Endothelial cell (in vitro differentiated cells): ENCODE data around the gene P2RX4. TPM values are rescaled to one million over a fixed set of nuclear protein-coding genes. Genes with fewer than 3 reads are reported as not detected.
"Not testable (repeated sequence)": the region's sequence is repeated elsewhere in the genome, so short reads cannot be mapped to it uniquely, and the experiment has no call there.

Experiments used
- DNase-seq: peaks from one replicate; pipeline ENCODE4 v3.0.0; 2021; ENCODE audit warnings: low spot score
- H3K27ac Mint-ChIP-seq: one replicate; pipeline ENCODE4 v1.8.0; 2021; ENCODE audit warnings: mixed read lengths, inconsistent platforms; ENCODE audit not compliant: unreplicated experiment
- H3K27me3 Mint-ChIP-seq: one replicate; pipeline ENCODE4 v1.8.0; 2021; ENCODE audit warnings: mild to moderate bottlenecking, moderate library complexity, mixed read lengths, inconsistent platforms; ENCODE audit not compliant: unreplicated experiment
- H3K36me3 Mint-ChIP-seq: one replicate; pipeline ENCODE4 v1.8.0; 2021; ENCODE audit warnings: mild to moderate bottlenecking, low read depth, mixed read lengths, inconsistent platforms; ENCODE audit not compliant: unreplicated experiment
- H3K4me1 Mint-ChIP-seq: one replicate; pipeline ENCODE4 v1.8.0; 2021; ENCODE audit warnings: mild to moderate bottlenecking, mixed read lengths, inconsistent platforms; ENCODE audit not compliant: unreplicated experiment
- H3K4me3 Mint-ChIP-seq: one replicate; pipeline ENCODE4 v1.8.0; 2021; ENCODE audit warnings: mild to moderate bottlenecking, mixed read lengths, inconsistent platforms; ENCODE audit not compliant: unreplicated experiment
- H3K9me3 Mint-ChIP-seq: one replicate; pipeline ENCODE4 v1.8.0; 2021; ENCODE audit warnings: mixed read lengths, inconsistent platforms; ENCODE audit not compliant: unreplicated experiment
- CTCF ChIP-seq: fragments of 200-600 bp; sonication (generic); IDR thresholded peaks from one replicate; pipeline ENCODE4 v1.5.0; 2021; ENCODE audit warnings: antibody characterized with exemption; ENCODE audit not compliant: unreplicated experiment
- total RNA-seq: library from RNA; stranded (reverse); fragmentation: NEBNext Ultra II Directional; extraction: Animal tissue kit (Norgen Biotek cat#: 25700); gene quantifications from one replicate; pipeline ENCODE4 v1.2.1, GENCODE V29; 2021; ENCODE audit not compliant: unreplicated experiment

P2RX4 gene
- total RNA-seq, 1 donor from 2014 or later = 20.0 TPM

DNA sequence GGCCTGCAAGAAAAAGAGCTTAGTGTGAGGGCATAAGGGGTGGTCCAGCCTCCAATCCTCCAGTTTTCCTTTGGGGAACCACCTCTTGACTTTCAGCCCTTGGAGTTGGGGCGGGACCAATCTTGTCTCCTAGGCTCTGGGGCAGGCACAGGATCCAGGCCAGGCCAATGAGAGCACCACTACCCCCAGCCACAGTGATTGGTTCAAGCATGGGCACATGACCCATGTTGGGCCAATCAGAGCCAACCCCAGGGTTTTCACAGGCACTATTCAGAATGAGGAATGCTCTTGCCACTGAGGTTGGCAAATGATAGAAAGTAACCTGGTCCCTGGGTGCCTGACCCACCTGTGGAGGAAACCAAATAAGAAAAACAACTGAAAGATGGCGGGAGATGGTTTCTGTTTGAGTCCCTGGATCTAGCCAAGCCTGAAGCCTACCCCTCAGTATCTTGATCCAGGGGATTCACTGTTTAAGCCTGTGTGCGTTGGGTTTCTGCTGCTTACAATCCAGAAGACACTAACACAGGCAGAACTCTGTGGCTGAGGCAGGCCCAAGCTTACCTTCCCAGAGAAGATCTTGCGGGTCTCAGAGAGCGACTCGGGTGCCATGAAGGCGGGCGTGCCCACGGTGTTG lies 42.9 kb downstream of the P2RX4 start:
- Mint-ChIP-seq H3K4me1 (no peaks in the 10 kb centered on the region), H3K9me3 (no peaks in the 10 kb centered on the region), H3K36me3 (peaks cover 53% of the 10 kb centered on the region), H3K27ac (no peak overlapping the region), H3K27me3 (peaks cover 8% of the 10 kb centered on the region), H3K4me3 (no peak overlapping the region)
- TF ChIP-seq CTCF = no peak
- no peak for DNase-seq

- Mint-ChIP-seq H3K9me3 (no peaks in the 10 kb centered on the region), H3K4me3 (peak overlapping the region; percentile 71), H3K27ac (peak overlapping the region; percentile 36), H3K4me1 (no peaks in the 10 kb centered on the region), H3K27me3 (peaks cover 8% of the 10 kb centered on the region), H3K36me3 (peaks cover 58% of the 10 kb centered on the region)
- no peak for DNase-seq
- no peak for TF ChIP-seq CTCF
Observed at GRCh38 chr12:121253638-121254335, 43.9 kb downstream of the P2RX4 start.

GRCh38 chr12:121255433-121255832 lies 45.5 kb downstream of the P2RX4 start:
- Mint-ChIP-seq H3K36me3 (peaks cover 64% of the 10 kb centered on the region), H3K27ac (no peak overlapping the region)
- no peak for DNase-seq

DNA sequence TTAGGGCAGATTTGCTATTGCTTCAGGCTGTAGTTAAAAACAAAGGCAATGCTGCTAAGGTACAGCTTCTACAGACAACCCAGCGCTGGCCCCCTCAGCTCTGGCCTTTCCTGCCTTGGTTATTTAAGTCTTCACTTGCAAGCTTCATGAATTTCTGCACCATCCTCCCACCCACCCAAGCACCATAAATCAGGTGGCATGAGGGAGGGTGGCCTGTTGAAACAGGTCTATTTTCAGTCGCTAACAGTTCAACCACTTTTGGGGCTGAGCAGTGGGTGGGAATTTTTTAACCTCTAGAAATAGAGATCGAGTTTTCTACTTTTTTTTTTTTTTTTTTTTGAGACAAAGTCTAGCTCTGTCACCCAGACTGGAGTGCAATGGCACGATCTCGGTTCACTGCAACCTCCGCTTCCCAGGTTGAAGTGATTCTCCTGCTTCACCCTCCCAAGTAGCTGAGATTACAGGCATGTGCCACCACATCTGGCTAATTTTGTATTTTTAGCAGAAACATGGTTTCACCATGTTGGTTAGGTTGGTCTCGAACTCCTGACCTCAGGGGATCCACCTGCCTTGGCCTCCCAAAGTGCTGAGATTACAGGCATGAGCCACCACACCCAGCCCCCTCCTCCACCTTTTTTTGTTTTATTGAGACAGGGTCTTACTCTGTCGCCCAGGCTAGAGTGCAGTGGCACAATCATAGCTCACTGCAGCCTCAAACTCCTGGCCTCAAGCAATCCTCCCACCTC lies 47.9 kb downstream of the P2RX4 start:
- not testable (repeated sequence) for H3K4me1 Mint-ChIP-seq, H3K9me3 Mint-ChIP-seq, H3K27me3 Mint-ChIP-seq, H3K27ac Mint-ChIP-seq, DNase-seq, H3K4me3 Mint-ChIP-seq
- H3K36me3 Mint-ChIP-seq = peaks cover 63% of the 10 kb centered on the region

More at GRCh38 chr12:121255433-121255832, 45.5 kb downstream of the P2RX4 start:
- H3K27me3 Mint-ChIP-seq = peaks cover 2% of the 10 kb centered on the region
- no peaks in the 10 kb centered on the region for H3K9me3 Mint-ChIP-seq
- TF ChIP-seq CTCF = no peak
- no peaks in the 10 kb centered on the region for H3K4me1 Mint-ChIP-seq
- no peak overlapping the region for H3K4me3 Mint-ChIP-seq

DNA sequence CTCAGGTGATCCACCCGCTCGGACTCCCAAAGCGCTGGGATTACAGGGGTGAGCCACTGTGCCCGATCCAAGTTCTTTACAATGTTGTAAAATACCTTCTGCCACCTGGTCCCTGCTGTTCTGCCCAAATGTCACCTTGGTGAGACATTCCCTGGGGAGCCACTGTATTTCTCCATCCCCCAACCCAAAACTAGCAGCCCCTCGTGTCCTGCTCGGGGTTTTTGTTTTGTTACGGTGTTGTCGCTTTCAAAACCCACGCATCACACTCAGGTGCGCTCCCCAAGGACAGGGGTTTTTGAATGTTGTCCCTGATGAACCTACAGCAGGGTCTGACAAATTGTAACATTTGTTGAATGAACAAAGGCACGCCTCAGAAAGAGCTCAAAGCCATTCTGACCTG lies 49.1 kb downstream of the P2RX4 start:
- Mint-ChIP-seq H3K4me1 (no peaks in the 10 kb centered on the region), H3K27me3 (no peaks in the 10 kb centered on the region), H3K27ac (no peak overlapping the region), H3K4me3 (no peak overlapping the region), H3K9me3 (no peaks in the 10 kb centered on the region), H3K36me3 (peaks cover 55% of the 10 kb centered on the region)
- DNase-seq = no peak
- TF ChIP-seq CTCF = no peak
